Central memory CD8-positive, alpha-beta T cell (primary cell): Measurements from ENCODE around the gene BCL6B.

Source experiments
- ATAC-seq: fragments of 150-1000 bp; cut with Tn5 transposase; replicated peaks from 2 replicates; pipeline ENCODE4 v1.10.0; 2022; ENCODE audit warnings: mild to moderate bottlenecking, moderate FRiP score, moderate number of reproducible peaks; ENCODE audit not compliant: poor library complexity, severe bottlenecking; ENCODE audit errors: extremely low read depth
- DNase-seq, 2 donors: peaks; one replicate each; pipeline ENCODE4 v3.0.0; 2021; ENCODE audit warnings: low spot score in 2 of 2
- H3K27ac Mint-ChIP-seq: one replicate; pipeline ENCODE4 v1.8.0; 2022; ENCODE audit warnings: low read depth, mild to moderate bottlenecking, moderate library complexity, mixed read lengths
- H3K27me3 Mint-ChIP-seq: one replicate; pipeline ENCODE4 v1.8.0; 2022; ENCODE audit warnings: mixed read lengths
- H3K36me3 Mint-ChIP-seq: one replicate; pipeline ENCODE4 v1.8.0; 2022; ENCODE audit warnings: mild to moderate bottlenecking, moderate library complexity, mixed read lengths; ENCODE audit not compliant: insufficient read depth
- H3K4me1 Mint-ChIP-seq: one replicate; pipeline ENCODE4 v1.8.0; 2022; ENCODE audit warnings: mixed read lengths
- H3K4me3 Mint-ChIP-seq: one replicate; pipeline ENCODE4 v1.8.0; 2022; ENCODE audit warnings: mild to moderate bottlenecking, moderate library complexity, mixed read lengths
- H3K9me3 Mint-ChIP-seq: one replicate; pipeline ENCODE4 v1.8.0; 2022; ENCODE audit warnings: mixed read lengths

The BCL6B gene

DNA sequence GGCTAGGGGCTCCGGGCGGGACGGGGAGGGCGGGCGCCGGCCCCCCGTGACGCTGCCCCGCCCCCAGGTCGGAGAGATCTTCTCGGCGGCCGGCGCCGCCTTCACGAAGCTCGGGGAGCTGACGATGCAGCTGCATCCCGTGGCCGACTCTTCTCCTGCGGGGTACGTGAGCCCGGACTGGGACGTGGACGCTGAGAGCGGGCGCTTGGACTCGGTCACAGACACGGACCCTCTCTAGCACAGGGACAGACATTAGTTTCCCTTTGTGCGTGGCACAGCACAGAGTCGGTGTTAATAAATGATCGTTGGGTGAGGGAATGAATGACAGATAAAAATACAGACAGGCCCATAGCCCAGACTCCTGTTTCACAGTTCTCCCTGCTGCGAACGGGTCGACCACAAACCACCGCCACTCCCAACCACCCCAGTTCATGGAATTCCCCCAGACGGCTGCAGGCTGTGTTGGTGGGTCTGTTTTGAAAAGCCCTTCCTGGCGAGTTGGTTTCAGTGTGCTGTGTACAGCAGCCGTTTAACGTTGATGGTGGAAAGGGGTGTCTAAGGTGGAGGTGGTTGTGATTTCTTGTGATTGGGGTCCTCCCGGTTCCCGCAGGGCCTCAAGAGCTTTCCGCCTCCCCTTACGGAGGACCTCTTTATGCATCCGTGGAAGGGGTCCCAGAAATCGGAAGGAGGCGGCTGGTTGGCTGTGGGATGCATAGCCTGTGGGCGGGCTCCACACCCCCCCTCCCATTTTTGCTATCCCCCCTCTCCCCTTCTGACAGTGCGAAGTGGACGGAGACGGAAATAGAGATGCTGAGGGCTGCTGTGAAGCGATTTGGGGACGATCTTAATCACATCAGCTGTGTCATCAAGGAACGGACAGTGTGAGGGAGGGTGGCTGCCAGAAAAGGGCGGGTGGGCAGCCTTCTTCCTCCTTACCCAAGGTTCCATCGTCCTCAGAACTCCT is 7.6 kb upstream of the BCL6B start:
- Mint-ChIP-seq H3K36me3 (peaks cover 35% of the 10 kb centered on the region), H3K9me3 (no peaks in the 10 kb centered on the region), H3K27me3 (no peaks in the 10 kb centered on the region), H3K27ac (peak overlapping the region; percentile 98), H3K4me1 (peaks cover 79% of the 10 kb centered on the region), H3K4me3 (peak overlapping the region; percentile 88)
- ATAC-seq = peak; percentile 49
- DNase-seq = peak; percentile 57 to 84

DNA sequence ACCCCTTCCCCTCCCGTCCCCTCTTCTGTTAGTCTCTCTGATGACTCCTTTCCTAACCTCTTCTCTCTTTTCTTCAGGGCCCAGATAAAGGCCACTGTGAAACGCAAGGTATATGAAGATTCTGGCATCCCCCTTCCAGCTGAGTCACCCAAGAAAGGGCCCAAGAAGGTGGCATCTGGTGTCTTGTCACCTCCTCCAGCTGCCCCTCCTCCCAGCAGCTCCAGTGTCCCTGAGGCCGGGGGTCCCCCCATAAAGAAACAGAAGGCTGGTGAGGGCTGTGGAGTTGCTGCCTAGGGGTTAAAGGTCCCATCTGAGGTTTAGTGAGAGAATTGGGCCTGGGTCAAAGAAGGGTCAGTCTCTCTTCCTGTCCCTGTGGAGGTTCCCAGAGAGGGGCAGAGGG is 6.4 kb upstream of the BCL6B start:
- Mint-ChIP-seq H3K4me1 (peaks cover 76% of the 10 kb centered on the region), H3K36me3 (peaks cover 35% of the 10 kb centered on the region), H3K27ac (peak overlapping the region; percentile 98), H3K4me3 (peak overlapping the region; percentile 88), H3K9me3 (no peaks in the 10 kb centered on the region), H3K27me3 (no peaks in the 10 kb centered on the region)
- no peak for DNase-seq
- ATAC-seq = no peak

DNA sequence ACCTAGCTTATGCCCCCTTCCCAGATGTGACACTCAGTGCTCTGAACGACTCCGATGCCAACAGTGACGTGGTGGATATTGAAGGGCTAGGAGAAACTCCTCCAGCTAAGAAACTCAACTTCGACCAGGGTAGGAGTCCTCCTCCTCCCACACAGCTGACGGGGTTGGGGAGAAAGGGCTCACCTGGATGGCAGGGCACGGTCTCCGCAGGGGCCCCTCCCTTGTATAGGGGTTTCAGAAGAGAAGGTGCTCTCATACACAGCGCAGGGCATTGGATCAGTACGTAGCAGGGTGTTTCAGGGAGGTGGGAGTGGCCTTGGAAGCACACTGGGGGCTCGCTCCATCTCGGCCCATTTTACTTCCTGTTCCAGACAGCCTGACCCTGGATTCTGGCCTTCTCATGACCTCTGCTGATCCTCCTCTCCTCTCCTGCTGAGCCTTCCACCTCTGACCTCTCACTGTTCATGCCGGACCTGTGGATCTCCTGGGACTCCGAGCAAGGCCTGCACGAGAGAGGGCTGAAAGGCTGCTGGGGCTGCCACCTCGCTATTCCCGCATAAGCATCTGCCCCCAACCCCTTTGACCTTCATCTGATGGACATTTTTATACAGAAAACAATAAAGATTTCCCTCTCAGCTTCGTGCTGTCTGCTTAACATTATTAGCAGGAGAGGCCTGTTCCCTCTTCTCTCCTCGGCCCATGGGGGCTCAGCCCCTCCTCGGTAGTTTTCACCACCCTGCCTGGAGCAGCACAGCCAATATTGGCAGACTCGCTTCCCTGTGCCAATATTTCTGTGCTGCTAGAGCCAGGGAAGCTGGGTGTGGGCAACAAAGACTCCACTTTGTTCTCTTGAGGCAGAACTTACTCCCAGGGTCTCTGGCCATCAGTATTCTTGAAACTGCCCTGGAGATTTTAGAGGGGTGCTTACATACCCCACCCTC is 5.7 kb upstream of the BCL6B start:
- Mint-ChIP-seq H3K4me1 (peaks cover 75% of the 10 kb centered on the region), H3K27ac (peak overlapping the region; percentile 98), H3K9me3 (no peaks in the 10 kb centered on the region), H3K36me3 (peaks cover 30% of the 10 kb centered on the region), H3K27me3 (no peaks in the 10 kb centered on the region), H3K4me3 (no peak overlapping the region)
- no peak for DNase-seq
- no peak for ATAC-seq

DNA sequence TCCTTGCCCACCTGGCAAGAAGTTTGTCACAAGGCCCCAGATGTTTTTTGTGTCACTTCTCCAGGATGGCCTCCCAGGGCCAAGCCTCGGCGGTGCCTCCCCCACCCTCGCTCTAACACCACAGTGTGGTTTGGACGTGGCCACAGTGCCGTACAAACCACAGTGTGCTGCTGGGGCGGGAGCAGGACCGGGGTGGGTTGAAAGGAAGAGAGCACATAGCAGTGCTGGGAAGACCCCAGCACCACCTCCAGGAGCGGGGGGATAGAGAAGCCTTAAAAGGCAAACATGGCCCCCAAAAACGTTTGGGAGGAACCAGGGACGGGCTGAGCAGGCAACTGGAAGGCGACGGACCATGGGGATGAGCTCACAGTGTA is 5.0 kb upstream of the BCL6B start:
- H3K27ac Mint-ChIP-seq = peak overlapping the region; percentile 98
- DNase-seq (no peak), ATAC-seq (no peak)
- H3K4me1 Mint-ChIP-seq = peaks cover 79% of the 10 kb centered on the region
- H3K27me3 Mint-ChIP-seq = no peaks in the 10 kb centered on the region
- no peaks in the 10 kb centered on the region for H3K9me3 Mint-ChIP-seq
- no peak overlapping the region for H3K4me3 Mint-ChIP-seq
- H3K36me3 Mint-ChIP-seq = peaks cover 25% of the 10 kb centered on the region

DNA sequence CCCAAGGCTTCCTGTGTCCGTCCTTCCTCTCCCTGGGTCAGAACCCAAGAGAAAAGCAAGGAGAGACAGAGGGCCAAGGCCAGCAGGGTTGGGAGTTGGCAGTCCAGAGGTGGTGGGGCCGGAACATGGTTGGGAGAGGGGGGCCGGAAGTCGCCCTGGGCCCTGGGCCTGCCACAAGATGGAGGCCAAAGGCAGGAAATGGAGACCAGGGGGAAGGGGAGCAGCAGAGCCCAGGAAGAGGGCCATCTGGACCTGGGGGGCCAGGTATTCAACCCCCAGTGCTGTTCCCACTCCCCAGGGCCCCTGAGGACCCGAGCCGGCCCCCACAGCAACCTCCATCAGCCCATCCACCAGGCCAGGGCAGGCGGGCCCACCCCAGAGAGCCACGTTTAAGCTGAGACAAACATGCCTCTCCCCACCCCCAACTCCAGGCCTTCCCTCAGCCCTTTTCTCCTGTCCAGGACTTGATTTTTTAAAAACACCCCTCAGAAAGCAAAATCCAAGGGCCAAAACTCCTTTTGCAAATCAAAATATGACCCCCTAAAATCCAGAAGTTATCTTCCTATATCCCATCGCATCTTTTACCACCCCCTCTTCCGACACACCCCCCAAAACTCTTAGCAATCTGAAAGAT is 4.4 kb upstream of the BCL6B start:
- no peak for ATAC-seq
- Mint-ChIP-seq H3K9me3 (no peaks in the 10 kb centered on the region), H3K36me3 (peaks cover 28% of the 10 kb centered on the region), H3K27me3 (no peaks in the 10 kb centered on the region), H3K4me3 (no peak overlapping the region), H3K4me1 (peaks cover 79% of the 10 kb centered on the region), H3K27ac (peak overlapping the region; percentile 98)
- DNase-seq = no peak

DNA sequence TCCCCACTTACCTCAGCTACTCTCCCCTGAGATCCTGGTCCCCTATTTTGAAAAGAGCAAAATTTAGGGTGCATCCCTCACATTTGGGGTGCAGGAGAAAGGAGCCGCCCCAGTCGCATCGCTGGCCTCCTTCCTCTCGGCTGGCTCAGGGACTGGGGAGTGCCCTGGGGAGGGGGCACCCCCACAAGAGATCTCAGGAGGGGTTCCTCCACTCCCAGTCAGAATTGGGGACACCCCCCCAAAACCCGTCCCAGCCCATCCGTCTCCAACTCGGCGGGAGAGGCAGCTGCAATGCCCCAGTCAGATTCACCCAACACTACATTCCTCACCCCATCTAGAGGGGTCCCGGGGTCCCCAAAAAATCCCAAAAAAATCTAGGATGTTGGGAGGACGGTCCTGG is 3.5 kb upstream of the BCL6B start:
- Mint-ChIP-seq H3K27ac (no peak overlapping the region), H3K4me1 (peaks cover 72% of the 10 kb centered on the region), H3K4me3 (no peak overlapping the region), H3K27me3 (no peaks in the 10 kb centered on the region), H3K36me3 (peaks cover 22% of the 10 kb centered on the region), H3K9me3 (no peaks in the 10 kb centered on the region)
- DNase-seq = no peak
- no peak for ATAC-seq

DNA sequence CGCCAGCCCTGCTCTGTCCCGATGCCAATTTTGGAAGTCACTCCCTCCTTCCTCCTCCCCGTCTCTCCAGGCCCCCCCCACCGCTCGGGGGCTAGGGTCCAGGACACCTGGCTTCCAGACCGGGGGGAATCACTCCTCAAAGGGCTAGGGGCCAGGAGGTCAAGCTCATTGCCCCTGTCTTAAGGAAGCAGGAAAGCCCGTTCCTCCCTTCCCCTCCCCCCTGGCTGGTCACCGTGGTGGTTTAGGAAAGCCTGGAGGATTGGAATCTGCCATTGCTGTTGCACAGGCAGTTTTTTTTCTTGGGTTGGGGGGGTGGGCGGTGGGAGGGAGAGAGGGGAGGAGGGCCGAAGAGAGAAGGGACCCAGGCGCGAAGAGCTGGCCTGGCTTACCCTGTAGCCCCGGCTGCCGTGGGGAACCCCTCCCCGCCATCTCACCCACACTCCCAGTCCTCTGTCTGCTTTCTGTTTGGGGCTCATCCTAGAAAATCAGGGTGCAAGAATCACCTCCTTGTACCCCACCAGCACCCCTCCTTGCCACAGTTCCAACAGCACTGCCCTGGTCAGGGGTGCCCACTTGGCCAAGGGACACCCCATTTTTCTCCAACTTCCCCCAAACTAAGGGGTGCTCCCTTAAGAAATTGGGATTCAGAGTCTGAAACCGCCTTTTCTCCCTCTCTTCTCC is 2.9 kb upstream of the BCL6B start:
- Mint-ChIP-seq H3K36me3 (peaks cover 17% of the 10 kb centered on the region), H3K27ac (no peak overlapping the region), H3K4me3 (no peak overlapping the region), H3K9me3 (no peaks in the 10 kb centered on the region), H3K27me3 (no peaks in the 10 kb centered on the region), H3K4me1 (peaks cover 69% of the 10 kb centered on the region)
- no peak for ATAC-seq
- DNase-seq = no peak

DNA sequence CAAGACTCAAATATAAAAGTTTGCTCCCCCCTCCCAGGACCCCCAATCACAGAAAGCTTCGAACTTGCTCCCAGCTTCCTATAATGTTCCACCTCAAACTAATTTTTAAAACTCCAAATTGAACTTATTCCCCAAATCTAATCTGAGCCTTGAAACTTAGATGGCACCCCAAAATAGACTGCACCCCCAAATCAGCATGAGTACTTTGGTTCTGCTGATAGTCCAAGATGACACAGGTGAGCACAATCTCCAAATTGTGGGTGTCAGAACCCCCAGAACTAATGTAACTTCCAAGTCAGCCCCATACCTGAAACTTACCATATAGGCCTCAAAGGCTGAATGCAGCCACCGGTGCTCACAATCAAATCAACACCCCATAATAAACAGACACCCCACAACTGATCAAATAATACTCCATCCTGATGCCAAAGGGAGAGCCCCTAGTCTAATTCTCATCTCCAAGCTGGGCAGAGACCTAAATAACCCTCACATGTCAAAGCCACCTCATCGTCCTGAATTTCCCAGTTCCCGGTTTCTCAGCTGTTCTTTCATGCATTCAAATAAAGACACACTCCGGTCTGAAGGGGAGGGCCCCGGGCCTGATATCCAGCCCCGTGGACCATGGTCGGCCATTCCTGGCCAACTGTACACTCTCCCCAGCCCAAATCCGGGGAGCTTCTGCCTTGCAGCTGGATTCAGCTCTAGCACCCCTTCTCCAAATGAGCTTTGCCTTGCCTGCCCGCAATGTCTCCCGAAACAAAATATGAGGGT is 1.8 kb upstream of the BCL6B start:
- DNase-seq (no peak), ATAC-seq (no peak)
- no peaks in the 10 kb centered on the region for H3K27me3 Mint-ChIP-seq
- H3K4me3 Mint-ChIP-seq = no peak overlapping the region
- no peaks in the 10 kb centered on the region for H3K9me3 Mint-ChIP-seq
- peaks cover 58% of the 10 kb centered on the region for H3K4me1 Mint-ChIP-seq
- peaks cover 11% of the 10 kb centered on the region for H3K36me3 Mint-ChIP-seq
- H3K27ac Mint-ChIP-seq = peak overlapping the region; percentile 55

DNA sequence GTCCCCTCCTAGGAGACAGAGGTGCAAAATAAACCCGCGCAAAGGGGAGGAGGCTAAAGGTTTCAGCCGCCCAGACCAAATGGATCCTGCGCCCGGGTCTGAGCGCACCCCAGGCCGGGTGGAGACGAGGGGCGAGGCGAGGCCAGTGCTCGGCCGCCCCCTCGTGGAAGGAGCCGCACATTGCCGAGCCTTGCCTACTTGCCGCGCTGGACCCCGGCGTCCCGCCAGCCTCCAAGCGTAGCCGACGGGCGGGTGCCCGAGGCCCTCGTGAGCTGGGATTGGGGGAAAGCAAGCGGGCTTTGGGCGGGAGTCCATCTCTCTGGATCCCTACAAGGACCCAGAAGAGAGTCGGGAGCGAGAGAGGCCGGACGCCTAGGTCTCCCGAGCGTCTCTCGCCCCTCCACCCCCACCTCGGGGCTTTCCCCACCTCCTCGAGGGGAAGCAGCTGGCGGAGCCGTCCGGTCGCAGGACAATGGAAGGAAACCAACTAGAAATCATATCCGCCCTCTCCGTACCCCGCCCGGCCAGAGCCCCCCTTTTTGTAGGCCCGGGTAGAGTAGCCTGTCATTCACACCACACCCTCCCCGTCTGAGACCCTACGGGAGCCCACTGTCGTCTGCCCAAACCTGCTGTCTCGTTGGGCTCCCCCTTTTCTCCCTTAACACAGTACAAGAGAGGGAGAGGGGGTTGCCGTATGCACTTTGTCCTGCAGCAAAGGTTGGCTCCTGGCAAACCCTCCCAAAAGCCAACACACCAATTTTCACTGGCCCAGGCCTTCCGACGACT is 664 bp upstream of the BCL6B start:
- H3K27me3 Mint-ChIP-seq = no peaks in the 10 kb centered on the region

DNA sequence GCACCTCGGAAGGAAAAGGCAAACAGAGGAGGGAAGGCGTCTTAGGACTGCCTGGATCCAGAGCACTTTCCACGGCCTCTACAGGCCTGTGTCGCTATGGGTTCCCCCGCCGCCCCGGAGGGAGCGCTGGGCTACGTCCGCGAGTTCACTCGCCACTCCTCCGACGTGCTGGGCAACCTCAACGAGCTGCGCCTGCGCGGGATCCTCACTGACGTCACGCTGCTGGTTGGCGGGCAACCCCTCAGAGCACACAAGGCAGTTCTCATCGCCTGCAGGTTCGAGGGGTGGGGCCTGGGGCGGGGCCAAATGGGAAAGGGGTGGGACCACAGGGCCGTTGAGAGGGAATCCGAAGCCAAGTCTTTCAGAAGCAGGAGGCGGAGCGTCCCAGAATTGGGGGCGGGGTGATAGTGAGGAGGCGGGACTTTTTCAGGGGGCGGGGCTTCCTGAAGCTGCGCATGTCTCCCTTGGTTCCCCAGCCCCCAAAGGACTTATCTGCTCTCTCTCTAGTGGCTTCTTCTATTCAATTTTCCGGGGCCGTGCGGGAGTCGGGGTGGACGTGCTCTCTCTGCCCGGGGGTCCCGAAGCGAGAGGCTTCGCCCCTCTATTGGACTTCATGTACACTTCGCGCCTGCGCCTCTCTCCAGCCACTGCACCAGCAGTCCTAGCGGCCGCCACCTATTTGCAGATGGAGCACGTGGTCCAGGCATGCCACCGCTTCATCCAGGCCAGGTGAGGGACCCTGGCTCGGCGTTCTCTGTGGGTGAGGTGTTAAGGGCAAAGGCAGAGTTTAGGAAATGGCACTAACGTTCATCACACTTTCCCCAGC is 939 bp downstream of the BCL6B start:
- peak overlapping the region; percentile 82 for H3K27ac Mint-ChIP-seq
- peak; percentile 80 for ATAC-seq
- peaks cover 40% of the 10 kb centered on the region for H3K4me1 Mint-ChIP-seq
- H3K36me3 Mint-ChIP-seq = peaks cover 8% of the 10 kb centered on the region
- H3K4me3 Mint-ChIP-seq = peak overlapping the region; percentile 70
- no peaks in the 10 kb centered on the region for H3K27me3 Mint-ChIP-seq
- peak; percentile 92 to 95 for DNase-seq
- H3K9me3 Mint-ChIP-seq = no peaks in the 10 kb centered on the region

More for the DNA sequence above, 664 bp upstream of the BCL6B start:
- H3K36me3 Mint-ChIP-seq = peaks cover 9% of the 10 kb centered on the region
- peak overlapping the region; percentile 82 for H3K27ac Mint-ChIP-seq
- ATAC-seq (peak; percentile 54), DNase-seq (peak; percentile 62 to 74)
- peaks cover 48% of the 10 kb centered on the region for H3K4me1 Mint-ChIP-seq
- H3K9me3 Mint-ChIP-seq = no peaks in the 10 kb centered on the region
- H3K4me3 Mint-ChIP-seq = peak overlapping the region; percentile 70
